ENCODE results near the gene CETN2.

Gene CETN2

GRCh38 chrX:152853986-152854385, 23.4 kb upstream of the CETN2 start:
- Histone ChIP-seq H3K27me3 (replicated peaks) (no peaks in the 10 kb centered on the region), H3K4me3 (ENCODE audit: low read depth, low read length) (no peak overlapping the region), H3K27ac (no peak overlapping the region), H3K36me3 (replicated peaks) (no peaks in the 10 kb centered on the region)
- no peak for TF ChIP-seq CTCF (IDR thresholded peaks at IDR 0.05; ENCODE audit: low read depth, low read length, missing control alignments)
- no peak for DNase-seq
- in situ Hi-C loops (cut with HindIII; ENCODE audit: low pct_ligation_motif_present, low sequenced_read_pairs) = no loop called here

GRCh38 chrX:152850465-152850864, 19.9 kb upstream of the CETN2 start:
- Histone ChIP-seq H3K4me3 (ENCODE audit: low read depth, low read length) (no peak overlapping the region), H3K27ac (no peak overlapping the region), H3K27me3 (replicated peaks) (no peaks in the 10 kb centered on the region), H3K36me3 (replicated peaks) (no peaks in the 10 kb centered on the region)
- TF ChIP-seq CTCF (IDR thresholded peaks at IDR 0.05; ENCODE audit: low read depth, low read length, missing control alignments) = no peak
- in situ Hi-C loops (cut with HindIII; ENCODE audit: low pct_ligation_motif_present, low sequenced_read_pairs) = no loop called here
- DNase-seq = no peak

GRCh38 chrX:152847281-152847680, 16.7 kb upstream of the CETN2 start:
- Histone ChIP-seq H3K27me3 (replicated peaks) (no peaks in the 10 kb centered on the region), H3K4me3 (ENCODE audit: low read depth, low read length) (no peak overlapping the region), H3K27ac (no peak overlapping the region), H3K36me3 (replicated peaks) (no peaks in the 10 kb centered on the region)
- in situ Hi-C loops (cut with HindIII; ENCODE audit: low pct_ligation_motif_present, low sequenced_read_pairs) = no loop called here
- TF ChIP-seq CTCF (IDR thresholded peaks at IDR 0.05; ENCODE audit: low read depth, low read length, missing control alignments) = no peak
- no peak for DNase-seq

- H3K27ac ChIP-seq = no peak overlapping the region
- no peak for TF ChIP-seq CTCF (IDR thresholded peaks at IDR 0.05; ENCODE audit: low read depth, low read length, missing control alignments)
- in situ Hi-C loops (cut with HindIII; ENCODE audit: low pct_ligation_motif_present, low sequenced_read_pairs) = no loop called here
- no peaks in the 10 kb centered on the region for H3K36me3 ChIP-seq (replicated peaks)
- no peak overlapping the region for H3K4me3 ChIP-seq (ENCODE audit: low read depth, low read length)
- H3K27me3 ChIP-seq (replicated peaks) = no peaks in the 10 kb centered on the region
- no peak for DNase-seq
Measured at GRCh38 chrX:152845618-152846240, 15.2 kb upstream of the CETN2 start.

- no peak for TF ChIP-seq CTCF (IDR thresholded peaks at IDR 0.05; ENCODE audit: low read depth, low read length, missing control alignments)
- DNase-seq = no peak
- Histone ChIP-seq H3K27ac (no peak overlapping the region), H3K36me3 (replicated peaks) (no peaks in the 10 kb centered on the region), H3K4me3 (ENCODE audit: low read depth, low read length) (no peak overlapping the region), H3K27me3 (replicated peaks) (no peaks in the 10 kb centered on the region)
- in situ Hi-C loops (cut with HindIII; ENCODE audit: low pct_ligation_motif_present, low sequenced_read_pairs) = no loop called here
Measured at GRCh38 chrX:152844256-152844655, 13.7 kb upstream of the CETN2 start.

GRCh38 chrX:152843852-152844251, 13.3 kb upstream of the CETN2 start:
- Histone ChIP-seq H3K27ac (no peak overlapping the region), H3K36me3 (replicated peaks) (no peaks in the 10 kb centered on the region), H3K27me3 (replicated peaks) (no peaks in the 10 kb centered on the region), H3K4me3 (ENCODE audit: low read depth, low read length) (no peak overlapping the region)
- in situ Hi-C loops (cut with HindIII; ENCODE audit: low pct_ligation_motif_present, low sequenced_read_pairs) = no loop called here
- no peak for TF ChIP-seq CTCF (IDR thresholded peaks at IDR 0.05; ENCODE audit: low read depth, low read length, missing control alignments)
- no peak for DNase-seq

Data from brain microvascular endothelial cell (primary cell).